ENCODE results near the gene ANKHD1.

DNA sequence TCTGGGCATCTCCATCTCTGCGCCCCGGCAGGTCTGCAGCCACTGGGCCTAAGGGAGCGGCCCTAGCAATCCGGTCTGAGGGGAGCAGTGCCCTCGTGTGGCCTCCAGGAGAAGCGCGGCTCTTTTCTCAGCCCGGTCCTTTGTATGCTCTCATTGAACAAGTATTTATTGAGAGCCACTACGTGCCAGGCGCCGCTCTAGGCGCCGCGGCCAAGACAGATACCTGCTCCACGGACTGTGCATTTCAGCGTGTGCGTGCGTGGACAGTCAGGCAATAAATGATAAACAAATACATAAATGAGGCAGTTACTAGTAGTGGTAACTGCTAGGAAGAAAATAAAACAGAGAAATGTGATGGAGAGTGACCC, 43.9 kb upstream of the ANKHD1 start:
- peak; percentile 64 to 78 (median 75) for TF ChIP-seq CTCF (IDR thresholded peaks at IDR 0.05)
- TF ChIP-seq POLR2A (IDR thresholded peaks at IDR 0.05) = no peak
- no peak for TF ChIP-seq EP300 (IDR thresholded peaks at IDR 0.05)

Data from ovary (tissue), 3 donors.